Measurements from ENCODE around the gene SULT2B1. TPM values are rescaled to one million over a fixed set of nuclear protein-coding genes. Genes with fewer than 3 reads are reported as not detected.

SULT2B1 gene
- polyA plus RNA-seq, 1 donor from 2014 or later, result not detected

GRCh38 chr19:48556825-48557224, 4.9 kb downstream of the SULT2B1 start:
- no peak overlapping the region for H3K4me2 ChIP-seq (ENCODE audit: low read length)

GRCh38 chr19:48558018-48558684, 6.2 kb downstream of the SULT2B1 start:
- Histone ChIP-seq H3K9me3 (ENCODE audit: low read length) (no peaks in the 10 kb centered on the region), H2AFZ (ENCODE audit: low read depth, low read length) (no peak overlapping the region), H3K4me2 (ENCODE audit: low read length) (no peak overlapping the region), H3K36me3 (ENCODE audit: insufficient read depth, low read length) (no peaks in the 10 kb centered on the region), H3K27ac (ENCODE audit: low read length) (no peak overlapping the region), H3K4me3 (ENCODE audit: low read length) (no peak overlapping the region), H3K79me2 (replicated peaks; ENCODE audit: insufficient read depth, low read length) (no peaks in the 10 kb centered on the region), H3F3A (ENCODE audit: insufficient read depth, low read length, poor library complexity, severe bottlenecking) (no peaks in the 10 kb centered on the region), H3K27me3 (ENCODE audit: insufficient read depth, low read depth, low read length) (no peaks in the 10 kb centered on the region), H4K20me1 (ENCODE audit: insufficient read depth) (no peaks in the 10 kb centered on the region), H3K9ac (ENCODE audit: low read length) (no peak overlapping the region), H3K9me2 (ENCODE audit: insufficient read depth, low read length) (no peaks in the 10 kb centered on the region)
- TF ChIP-seq TAF1 (IDR thresholded peaks at IDR 0.05; ENCODE audit: low read depth), result no peak
- TF ChIP-seq MXI1 (conservative IDR thresholded peaks at IDR 0.05; ENCODE audit: poor library complexity, severe bottlenecking), result no peak
- no peak for TF ChIP-seq RAD21 (conservative IDR thresholded peaks at IDR 0.05)
- TF ChIP-seq SMC3 (conservative IDR thresholded peaks at IDR 0.05; ENCODE audit: poor library complexity), result no peak

More at GRCh38 chr19:48556825-48557224, 4.9 kb downstream of the SULT2B1 start:
- Histone ChIP-seq H3K9ac (ENCODE audit: low read length) (no peak overlapping the region), H3K36me3 (ENCODE audit: insufficient read depth, low read length) (no peaks in the 10 kb centered on the region), H3K9me2 (ENCODE audit: insufficient read depth, low read length) (no peaks in the 10 kb centered on the region), H3K79me2 (replicated peaks; ENCODE audit: insufficient read depth, low read length) (no peaks in the 10 kb centered on the region), H3K27ac (ENCODE audit: low read length) (no peak overlapping the region), H3K4me3 (ENCODE audit: low read length) (no peak overlapping the region), H2AFZ (ENCODE audit: low read depth, low read length) (no peak overlapping the region), H4K20me1 (ENCODE audit: insufficient read depth) (no peaks in the 10 kb centered on the region), H3K27me3 (ENCODE audit: insufficient read depth, low read depth, low read length) (no peaks in the 10 kb centered on the region), H3K9me3 (ENCODE audit: low read length) (no peaks in the 10 kb centered on the region), H3F3A (ENCODE audit: insufficient read depth, low read length, poor library complexity, severe bottlenecking) (no peaks in the 10 kb centered on the region)
- no peak for TF ChIP-seq EP300 (conservative IDR thresholded peaks at IDR 0.05; ENCODE audit: poor library complexity, severe bottlenecking)
- no peak for TF ChIP-seq RAD21 (conservative IDR thresholded peaks at IDR 0.05)
- no peak for TF ChIP-seq REST (IDR thresholded peaks at IDR 0.05; ENCODE audit: borderline replicate concordance)
- no peak for TF ChIP-seq MXI1 (conservative IDR thresholded peaks at IDR 0.05; ENCODE audit: poor library complexity, severe bottlenecking)
- no peak for TF ChIP-seq CTCF (IDR thresholded peaks at IDR 0.05; ENCODE audit: poor library complexity, severe bottlenecking)
- TF ChIP-seq SMC3 (conservative IDR thresholded peaks at IDR 0.05; ENCODE audit: poor library complexity), result no peak
- no peak for TF ChIP-seq POLR2AphosphoS5 (IDR thresholded peaks at IDR 0.05)
- TF ChIP-seq TAF1 (IDR thresholded peaks at IDR 0.05; ENCODE audit: low read depth), result no peak
- no peak for TF ChIP-seq EZH2 (IDR thresholded peaks at IDR 0.05; ENCODE audit: borderline replicate concordance, insufficient read depth, low read length, poor library complexity, severe bottlenecking)

Measured in neural cell (in vitro differentiated cells).